Testis (tissue), 2 donors: ENCODE results near the gene MAPK8IP1.

Experiments
- POLR2A ChIP-seq: fragments of 450-650 bp; IDR thresholded peaks from one replicate; pipeline ENCODE4 v1.6.1; 2017; ENCODE audit warnings: antibody characterized with exemption, mild to moderate bottlenecking, moderate library complexity
- TF ChIP-seq, protein P1 (sequence below), 3 experiments: fragments of 450-650 bp in 2 of 3; fragments of 200-600 bp in 1 of 3; sonication (generic) in 1 of 3; IDR thresholded peaks; one replicate each; pipeline ENCODE4 v1.5.1; 2016 to 2019; ENCODE audit warnings: antibody characterized with exemption in 3 of 3, mild to moderate bottlenecking in 2 of 3, moderate library complexity in 1 of 3

- TF ChIP-seq, protein P1, sequence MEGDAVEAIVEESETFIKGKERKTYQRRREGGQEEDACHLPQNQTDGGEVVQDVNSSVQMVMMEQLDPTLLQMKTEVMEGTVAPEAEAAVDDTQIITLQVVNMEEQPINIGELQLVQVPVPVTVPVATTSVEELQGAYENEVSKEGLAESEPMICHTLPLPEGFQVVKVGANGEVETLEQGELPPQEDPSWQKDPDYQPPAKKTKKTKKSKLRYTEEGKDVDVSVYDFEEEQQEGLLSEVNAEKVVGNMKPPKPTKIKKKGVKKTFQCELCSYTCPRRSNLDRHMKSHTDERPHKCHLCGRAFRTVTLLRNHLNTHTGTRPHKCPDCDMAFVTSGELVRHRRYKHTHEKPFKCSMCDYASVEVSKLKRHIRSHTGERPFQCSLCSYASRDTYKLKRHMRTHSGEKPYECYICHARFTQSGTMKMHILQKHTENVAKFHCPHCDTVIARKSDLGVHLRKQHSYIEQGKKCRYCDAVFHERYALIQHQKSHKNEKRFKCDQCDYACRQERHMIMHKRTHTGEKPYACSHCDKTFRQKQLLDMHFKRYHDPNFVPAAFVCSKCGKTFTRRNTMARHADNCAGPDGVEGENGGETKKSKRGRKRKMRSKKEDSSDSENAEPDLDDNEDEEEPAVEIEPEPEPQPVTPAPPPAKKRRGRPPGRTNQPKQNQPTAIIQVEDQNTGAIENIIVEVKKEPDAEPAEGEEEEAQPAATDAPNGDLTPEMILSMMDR (IDR thresholded peaks at IDR 0.05): no peak
- TF ChIP-seq POLR2A: no peak
Observed at GRCh38 chr11:45860764-45861510, 24.5 kb upstream of the MAPK8IP1 start.
